GM23248 (cell line): ENCODE data around the gene GLT1D1. TPM values are rescaled to one million over a fixed set of nuclear protein-coding genes. Genes with fewer than 3 reads are reported as not detected.
A peak's percentile ranks its signal among the peaks of the same experiment; 100 is the strongest.

Experiments
- DNase-seq: peaks from one replicate; pipeline ENCODE4 v3.0.0-alpha.2; 2015
- H2AFZ ChIP-seq: fragments of 200-600 bp; sonication (generic); 2 replicates; pipeline ENCODE4 v1.6.1; 2016; ENCODE audit warnings: antibody characterized with exemption
- H3F3A ChIP-seq: fragments of 200-600 bp; sonication (generic); 2 replicates; pipeline ENCODE4 v1.6.1; 2016; ENCODE audit warnings: mild to moderate bottlenecking, antibody characterized with exemption, mixed run types; ENCODE audit not compliant: insufficient read depth
- H3K27ac ChIP-seq: fragments of 200-600 bp; sonication (generic); 2 replicates; pipeline ENCODE4 v1.5.1; 2016; ENCODE audit warnings: mild to moderate bottlenecking
- H3K27me3 ChIP-seq: fragments of 200-600 bp; sonication (generic); replicated peaks from 2 replicates; pipeline ENCODE4 v1.6.1; 2016; ENCODE audit warnings: mild to moderate bottlenecking; ENCODE audit not compliant: insufficient read depth
- H3K36me3 ChIP-seq: fragments of 200-600 bp; sonication (generic); 2 replicates; pipeline ENCODE4 v1.6.1; 2016; ENCODE audit warnings: low read depth, mild to moderate bottlenecking
- H3K4me1 ChIP-seq: fragments of 200-600 bp; sonication (generic); 2 replicates; pipeline ENCODE4 v1.6.1; 2016; ENCODE audit warnings: mild to moderate bottlenecking; ENCODE audit not compliant: insufficient read depth
- H3K4me2 ChIP-seq: fragments of 200-600 bp; sonication (generic); one replicate; pipeline ENCODE4 v1.6.1; 2016; ENCODE audit warnings: mild to moderate bottlenecking; ENCODE audit not compliant: unreplicated experiment
- H3K4me3 ChIP-seq: fragments of 200-600 bp; sonication (generic); 2 replicates; pipeline ENCODE4 v1.5.1; 2016; ENCODE audit warnings: mild to moderate bottlenecking
- H3K79me2 ChIP-seq: fragments of 200-600 bp; sonication (generic); 2 replicates; pipeline ENCODE4 v1.6.1; 2016; ENCODE audit warnings: mild to moderate bottlenecking; ENCODE audit not compliant: insufficient read depth
- H3K9ac ChIP-seq: fragments of 200-600 bp; sonication (generic); 2 replicates; pipeline ENCODE4 v1.6.1; 2016; ENCODE audit warnings: mild to moderate bottlenecking
- H3K9me2 ChIP-seq: fragments of 200-600 bp; sonication (generic); 2 replicates; pipeline ENCODE4 v1.6.1; 2016; ENCODE audit warnings: mixed run types, mild to moderate bottlenecking, moderate library complexity; ENCODE audit not compliant: insufficient read depth
- H3K9me3 ChIP-seq: fragments of 200-600 bp; sonication (generic); one replicate; pipeline ENCODE4 v1.6.1; 2017; ENCODE audit warnings: low read depth
- H4K20me1 ChIP-seq: fragments of 200-600 bp; sonication (generic); 2 replicates; pipeline ENCODE4 v1.6.0; 2016; ENCODE audit not compliant: insufficient read depth
- EZH2 ChIP-seq: fragments of 200-600 bp; sonication (generic); IDR thresholded peaks from 2 replicates; pipeline ENCODE4 v1.6.1; 2018; ENCODE audit warnings: antibody characterized with exemption, mild to moderate bottlenecking; ENCODE audit not compliant: insufficient read depth, poor library complexity, severe bottlenecking
- EZH2phosphoT487 ChIP-seq: fragments of 200-600 bp; sonication (generic); IDR thresholded peaks from 2 replicates; pipeline ENCODE4 v1.6.1; 2018; ENCODE audit warnings: antibody characterized with exemption, moderate library complexity, mild to moderate bottlenecking, low read depth; ENCODE audit not compliant: insufficient read depth
- WGBS, 2 experiments: methylation state at CpG; one replicate each; pipeline ENCODE4 v1.1.6; 2015 to 2017; ENCODE audit warnings: low lambda C conversion rate in 2 of 2, low coverage in 1 of 2; ENCODE audit errors: missing lambda C conversion rate in 2 of 2; 5-methylcytosine and 5-hydroxymethylcytosine counted together
- in situ Hi-C: fragments of 300-500 bp; cut with MboI; formaldehyde crosslinking; loops from 2 replicates; pipeline ENCODE4 v1.15.0; 2020
- polyA plus RNA-seq: library from polyadenylated mRNA; unstranded; fragments of >200 nt; fragmentation: Nextera tagmentation; extraction: Ambion mirVana; gene quantifications from 2 replicates; pipeline ENCODE4 v1.2.1, GENCODE V29; 2016
- total RNA-seq: library from RNA; depleted of rRNA; stranded (reverse); fragments of >200 nt; shearing (Covaris generic); gene quantifications from 2 replicates; pipeline ENCODE4 v1.2.3, GENCODE V29; 2014

Gene GLT1D1
- total and polyA plus RNA-seq, 2 experiments from 2014 or later: not detected

GRCh38 chr12:128815779-128816642 is 37.3 kb upstream of the GLT1D1 start:
- Histone ChIP-seq H3K4me1 (peaks cover 52% of the 10 kb centered on the region), H3K9me2 (no peaks in the 10 kb centered on the region), H3K27me3 (no peaks in the 10 kb centered on the region), H3K36me3 (no peaks in the 10 kb centered on the region), H4K20me1 (no peaks in the 10 kb centered on the region), H3K9me3 (no peaks in the 10 kb centered on the region), H3K4me3 (no peak overlapping the region), H3K79me2 (peaks cover 99% of the 10 kb centered on the region), H3K27ac (peak overlapping the region; percentile 82), H2AFZ (no peak overlapping the region), H3K4me2 (peak overlapping the region; percentile 21), H3F3A (peaks cover 28% of the 10 kb centered on the region; the same call in 1 of the 2 replicates), H3K9ac (peak overlapping the region; percentile 73)
- WGBS, 2 experiments: 88% methylated on average over 7 of the region's 7 CpGs
- TF ChIP-seq EZH2phosphoT487: no peak
- no peak for TF ChIP-seq EZH2
- peak; percentile 30 for DNase-seq
- in situ Hi-C loops: no loop called here

GRCh38 chr12:128816643-128816920 is 36.7 kb upstream of the GLT1D1 start:
- H3K4me2 ChIP-seq: no peak overlapping the region
- H4K20me1 ChIP-seq: no peaks in the 10 kb centered on the region
- TF ChIP-seq EZH2phosphoT487 (no peak), EZH2 (no peak)
- no peaks in the 10 kb centered on the region for H3K9me2 ChIP-seq
- H3F3A ChIP-seq: peaks cover 28% of the 10 kb centered on the region; the same call in 1 of the 2 replicates
- H3K27ac ChIP-seq: peak overlapping the region; percentile 82
- H3K9me3 ChIP-seq: no peaks in the 10 kb centered on the region
- H3K9ac ChIP-seq: peak overlapping the region; percentile 73
- peaks cover 99% of the 10 kb centered on the region for H3K79me2 ChIP-seq
- no peak for DNase-seq
- H3K27me3 ChIP-seq: no peaks in the 10 kb centered on the region
- no peaks in the 10 kb centered on the region for H3K36me3 ChIP-seq
- WGBS, 2 experiments: 95 to 99% methylated on average over 4 of the region's 4 CpGs
- H3K4me3 ChIP-seq: no peak overlapping the region
- in situ Hi-C loops: no loop called here
- H3K4me1 ChIP-seq: peaks cover 52% of the 10 kb centered on the region
- H2AFZ ChIP-seq: no peak overlapping the region

- peak overlapping the region; percentile 82 for H3K27ac ChIP-seq
- peak; percentile 83 for DNase-seq
- TF ChIP-seq EZH2: no peak
- no peak for TF ChIP-seq EZH2phosphoT487
- WGBS, 2 experiments: 36 to 37% methylated on average over 8 of the region's 8 CpGs
- no peaks in the 10 kb centered on the region for H3K36me3 ChIP-seq
- H3K4me2 ChIP-seq: peak overlapping the region; percentile 13
- peaks cover 52% of the 10 kb centered on the region for H3K4me1 ChIP-seq
- H2AFZ ChIP-seq: peak overlapping the region; percentile 5; the same call in 1 of the 2 replicates
- no peaks in the 10 kb centered on the region for H3K9me3 ChIP-seq
- H3F3A ChIP-seq: peaks cover 24% of the 10 kb centered on the region; the same call in 1 of the 2 replicates
- H3K27me3 ChIP-seq: no peaks in the 10 kb centered on the region
- in situ Hi-C loops: no loop called here
- no peak overlapping the region for H3K4me3 ChIP-seq
- H4K20me1 ChIP-seq: no peaks in the 10 kb centered on the region
- no peaks in the 10 kb centered on the region for H3K9me2 ChIP-seq
- peaks cover 99% of the 10 kb centered on the region for H3K79me2 ChIP-seq
- H3K9ac ChIP-seq: peak overlapping the region; percentile 73
Observed at GRCh38 chr12:128817111-128818015, 35.9 kb upstream of the GLT1D1 start.
